C4-2B (cell line): ENCODE measurements around the gene OXGR1.
A peak's percentile ranks its signal among the peaks of the same experiment; 100 is the strongest.

Experiments
- CTCF ChIP-seq: fragments of 450-650 bp; conservative IDR thresholded peaks from 2 replicates; pipeline ENCODE4 v1.5.1; 2017; ENCODE audit warnings: mild to moderate bottlenecking
- ZFX ChIP-seq: fragments of 450-650 bp; IDR thresholded peaks from 2 replicates; pipeline ENCODE4 v1.6.1; 2017

- TF ChIP-seq CTCF (peak; percentile 33), ZFX (no peak)
Observed at GRCh38 chr13:97030705-97031452, 36.6 kb upstream of the OXGR1 start.
